Measurements from ENCODE around the gene RTF2.

Gene RTF2

DNA sequence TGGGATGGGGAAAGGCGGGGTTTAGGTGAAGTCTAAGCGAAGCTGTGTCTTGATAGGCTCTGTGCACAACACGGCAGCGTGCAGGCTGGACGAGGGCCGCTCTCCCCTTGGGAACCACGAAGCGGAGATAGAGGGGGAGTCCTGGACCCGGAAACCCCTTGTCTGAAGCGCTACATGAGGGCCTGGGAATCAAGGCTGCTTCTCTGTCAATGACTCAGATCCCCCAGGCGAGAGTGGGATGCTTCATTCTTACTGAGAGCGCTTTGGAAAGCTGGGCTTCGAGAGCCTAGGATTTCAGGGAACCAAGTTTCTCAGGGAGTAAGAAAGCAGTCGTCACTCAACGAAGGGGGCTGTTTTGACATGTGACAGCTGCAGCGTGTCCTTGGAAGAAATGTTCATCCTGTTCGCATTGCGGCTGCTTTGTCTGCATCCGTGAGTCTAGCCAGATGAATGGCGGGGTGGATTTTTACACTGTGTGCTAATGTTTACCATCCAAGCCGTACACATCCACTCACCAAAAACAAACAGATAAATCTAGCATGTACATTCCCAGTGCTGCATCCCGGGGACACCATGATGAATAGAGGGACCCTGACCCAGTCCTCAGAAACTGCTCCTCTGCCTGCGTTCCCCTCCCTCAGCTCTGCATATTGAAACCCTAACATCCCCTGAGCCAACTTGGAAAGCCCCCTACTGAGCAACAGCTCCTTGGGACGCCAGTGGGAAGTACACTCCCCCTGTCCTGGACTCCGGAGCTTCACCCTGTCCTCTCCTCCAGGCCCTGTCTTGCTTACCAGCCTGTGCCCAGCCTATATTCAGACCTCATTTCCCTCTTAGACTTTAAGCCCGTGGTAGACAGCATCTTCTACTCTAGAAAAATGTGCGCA lies 24.5 kb upstream of the RTF2 start:
- DNase-seq (ENCODE audit: low spot score) = no peak
- in situ Hi-C loops (cut with MboI; ENCODE audit: low pct_unique_long_range_greater_than_20kb, low sequenced_read_pairs, unreplicated experiment) = no loop called here
- no peak for TF ChIP-seq CTCF (IDR thresholded peaks at IDR 0.05; ENCODE audit: extremely low read depth, insufficient read depth, missing control alignments)

- no peak for DNase-seq (ENCODE audit: low spot score)
- no peak for TF ChIP-seq CTCF (IDR thresholded peaks at IDR 0.05; ENCODE audit: extremely low read depth, insufficient read depth, missing control alignments)
- in situ Hi-C loops (cut with MboI; ENCODE audit: low pct_unique_long_range_greater_than_20kb, low sequenced_read_pairs, unreplicated experiment) = no loop called here
These were observed 23.3 kb upstream of the RTF2 start for GRCh38 chr20:56445130-56445529.

GRCh38 chr20:56445540-56445939 lies 22.9 kb upstream of the RTF2 start:
- TF ChIP-seq CTCF (IDR thresholded peaks at IDR 0.05; ENCODE audit: extremely low read depth, insufficient read depth, missing control alignments) = no peak
- DNase-seq (ENCODE audit: low spot score) = no peak
- in situ Hi-C loops (cut with MboI; ENCODE audit: low pct_unique_long_range_greater_than_20kb, low sequenced_read_pairs, unreplicated experiment) = no loop called here

DNA sequence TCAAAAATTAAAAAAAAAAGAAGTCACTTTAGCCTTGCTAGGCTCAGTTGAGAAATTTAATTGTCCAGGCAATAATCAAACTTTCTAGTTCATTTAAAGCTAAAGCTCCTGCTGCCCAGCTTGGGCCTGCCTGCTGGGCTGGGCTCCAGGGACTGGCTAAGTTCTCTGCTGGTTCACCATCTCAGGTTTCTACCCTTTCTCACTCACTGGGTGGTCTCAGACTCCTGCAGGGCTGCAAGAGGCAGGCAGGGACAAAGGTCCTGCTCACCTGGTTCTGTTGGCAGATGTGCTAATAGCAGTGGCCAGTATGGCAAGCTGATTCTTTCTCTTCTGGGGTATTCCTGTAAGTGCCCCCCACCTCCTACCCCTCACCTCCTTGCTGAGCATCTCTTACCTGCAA lies 21.2 kb upstream of the RTF2 start:
- in situ Hi-C loops (cut with MboI; ENCODE audit: low pct_unique_long_range_greater_than_20kb, low sequenced_read_pairs, unreplicated experiment) = no loop called here

DNA sequence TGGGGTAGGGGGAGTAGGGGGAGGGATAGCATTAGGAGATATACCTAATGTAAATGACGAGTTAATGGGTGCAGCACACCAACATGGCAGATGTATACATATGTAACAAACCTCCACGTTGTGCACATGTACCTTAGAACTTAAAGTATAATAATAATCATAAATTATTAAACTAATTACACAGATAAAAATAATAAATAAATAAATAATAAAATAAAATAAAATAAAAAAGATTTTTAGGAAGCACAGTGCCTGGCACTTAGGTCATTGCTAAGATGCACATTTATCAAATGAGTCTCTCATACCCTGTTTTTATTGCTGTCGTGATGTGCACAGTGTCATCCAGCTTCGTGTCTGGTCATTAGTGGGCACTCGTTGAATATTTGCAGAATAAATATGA lies 19.0 kb upstream of the RTF2 start:
- in situ Hi-C loops (cut with MboI; ENCODE audit: low pct_unique_long_range_greater_than_20kb, low sequenced_read_pairs, unreplicated experiment) = no loop called here
- DNase-seq (ENCODE audit: low spot score) = no peak
- TF ChIP-seq CTCF (IDR thresholded peaks at IDR 0.05; ENCODE audit: extremely low read depth, insufficient read depth, missing control alignments) = no peak

More for the DNA sequence above, 21.2 kb upstream of the RTF2 start:
- DNase-seq (ENCODE audit: low spot score) = no peak
- no peak for TF ChIP-seq CTCF (IDR thresholded peaks at IDR 0.05; ENCODE audit: extremely low read depth, insufficient read depth, missing control alignments)

GRCh38 chr20:56451056-56451765 lies 17.2 kb upstream of the RTF2 start:
- no peak for TF ChIP-seq CTCF (IDR thresholded peaks at IDR 0.05; ENCODE audit: extremely low read depth, insufficient read depth, missing control alignments)
- in situ Hi-C loops (cut with MboI; ENCODE audit: low pct_unique_long_range_greater_than_20kb, low sequenced_read_pairs, unreplicated experiment) = no loop called here
- no peak for DNase-seq (ENCODE audit: low spot score)

All from GM13977 (cell line).